Tibial nerve (tissue), 3 donors: Measurements from ENCODE around the gene SMAD1.

Experiments
- EP300 ChIP-seq, 2 donors: sonication (generic); formaldehyde crosslinking; IDR thresholded peaks; one replicate each; pipeline ENCODE4 v1.6.1; 2017; ENCODE audit warnings: antibody characterized with exemption in 2 of 2, mild to moderate bottlenecking in 1 of 2
- POLR2A ChIP-seq, 2 donors: fragments of 450-650 bp; IDR thresholded peaks; one replicate each; pipeline ENCODE4 v1.6.1; 2017; ENCODE audit warnings: antibody characterized with exemption in 2 of 2, mild to moderate bottlenecking in 2 of 2, moderate library complexity in 2 of 2

GRCh38 chr4:145551660-145552059 is 70.0 kb downstream of the SMAD1 start:
- TF ChIP-seq POLR2A (IDR thresholded peaks at IDR 0.05) (no peak), EP300 (IDR thresholded peaks at IDR 0.05) (no peak)
